SH-SY5Y (cell line): ENCODE results near the gene MYLK.

Experiments
- GATA2 ChIP-seq: IDR thresholded peaks from 2 replicates; pipeline ENCODE4 v1.6.1; 2011; ENCODE audit warnings: mild to moderate bottlenecking, low read depth, low read length
- GATA3 ChIP-seq: IDR thresholded peaks from 2 replicates; pipeline ENCODE4 v1.6.1; 2011; ENCODE audit warnings: low read depth, mild to moderate bottlenecking, low read length, moderate library complexity

- no peak for TF ChIP-seq GATA2
- no peak for TF ChIP-seq GATA3
These were observed 82.0 kb downstream of the MYLK start for GRCh38 chr3:123802007-123802625.
